NCI-H1436 treated with DMSO at 0.1 percent for 48 hours (cell line): ENCODE data around the gene ACTR5.
A peak's percentile ranks its signal among the peaks of the same experiment; 100 is the strongest.

Experiments used
- DNase-seq: peaks from one replicate; lab custom pipeline; 2025; lab: John Stamatoyannopoulos, UW

Gene ACTR5

GRCh38 chr20:38728911-38729642 lies 19.2 kb upstream of the ACTR5 start:
- peak; percentile 66 for DNase-seq

GRCh38 chr20:38729767-38730166 lies 18.5 kb upstream of the ACTR5 start:
- DNase-seq: no peak

DNA sequence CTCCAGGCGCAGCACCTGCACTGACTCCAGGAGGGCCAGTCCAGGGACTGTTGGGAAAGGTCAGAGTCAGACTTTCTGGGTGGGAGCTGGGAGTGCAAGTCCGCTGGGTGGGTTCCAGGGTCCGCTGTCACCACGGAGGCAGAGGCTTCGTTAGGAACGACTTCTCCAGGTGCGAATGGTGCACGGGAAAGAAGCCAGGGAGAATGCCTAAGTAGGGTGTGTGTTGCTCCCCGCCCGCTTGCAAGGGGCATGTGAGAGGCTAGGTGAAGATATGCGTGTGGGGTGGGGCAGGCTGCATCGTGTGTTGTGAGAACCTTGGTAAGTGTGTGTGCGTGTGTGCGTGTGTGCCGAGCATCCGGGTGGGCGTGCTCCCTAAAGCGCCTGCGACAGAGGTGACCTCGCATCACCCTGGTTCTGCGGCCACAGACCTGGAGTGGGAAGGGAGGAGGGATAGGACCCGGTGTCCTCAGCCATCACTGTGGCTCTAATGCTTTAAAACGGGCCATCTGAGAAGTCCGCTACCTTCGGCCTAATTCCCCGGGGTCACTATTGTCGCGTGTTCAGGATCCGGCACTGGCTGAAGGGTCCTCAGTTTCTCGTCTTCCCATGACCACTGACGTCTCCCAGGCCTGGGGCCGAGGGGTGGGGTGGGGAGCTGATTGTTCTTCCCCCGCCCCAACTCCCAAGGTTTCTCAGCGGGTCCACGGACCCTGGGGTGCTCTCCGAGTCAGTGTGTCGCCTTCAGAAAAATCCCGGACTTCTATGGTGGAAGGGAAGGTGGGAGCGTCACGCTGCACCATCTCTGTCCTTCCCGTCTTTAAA lies 17.9 kb upstream of the ACTR5 start:
- DNase-seq: no peak

DNA sequence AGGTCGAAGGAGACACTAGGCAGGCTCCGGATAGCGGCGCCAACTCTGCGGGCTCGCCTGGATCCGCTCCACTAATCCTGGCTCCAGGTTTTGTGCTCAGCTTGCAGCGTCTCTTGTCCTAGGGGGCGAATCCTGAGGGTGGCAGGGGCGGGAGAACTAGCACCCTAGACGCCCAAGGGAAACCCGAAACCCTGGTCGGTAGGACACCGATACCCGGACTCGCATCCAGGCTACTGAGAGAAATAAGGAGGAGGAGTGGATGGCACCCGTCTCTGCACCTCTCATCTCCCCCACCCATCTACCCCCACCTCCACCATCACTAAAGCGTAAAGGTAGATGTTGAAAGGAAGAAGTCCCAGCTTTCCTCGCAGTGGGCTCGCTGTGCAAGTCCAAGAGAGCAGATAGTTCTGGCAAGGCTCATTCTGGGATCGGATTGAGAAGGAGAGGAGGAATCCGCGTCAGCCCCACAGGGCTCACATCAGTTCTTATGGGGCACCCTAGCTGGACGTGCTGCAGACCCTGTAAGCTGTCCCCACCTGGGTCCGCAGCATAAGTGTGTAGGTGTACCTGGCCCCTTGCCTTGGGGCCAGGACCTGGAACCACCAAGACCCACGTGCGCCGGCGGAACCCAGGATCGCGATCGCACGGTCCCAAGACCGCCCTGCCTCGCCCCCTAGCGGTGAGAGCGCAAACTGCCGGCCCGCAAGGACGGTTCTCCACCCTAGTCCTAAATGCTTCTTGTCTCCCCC lies 17.1 kb upstream of the ACTR5 start:
- peak; percentile 83 for DNase-seq

- no peak for DNase-seq
Observed at GRCh38 chr20:38731738-38732113, 16.5 kb upstream of the ACTR5 start.

DNA sequence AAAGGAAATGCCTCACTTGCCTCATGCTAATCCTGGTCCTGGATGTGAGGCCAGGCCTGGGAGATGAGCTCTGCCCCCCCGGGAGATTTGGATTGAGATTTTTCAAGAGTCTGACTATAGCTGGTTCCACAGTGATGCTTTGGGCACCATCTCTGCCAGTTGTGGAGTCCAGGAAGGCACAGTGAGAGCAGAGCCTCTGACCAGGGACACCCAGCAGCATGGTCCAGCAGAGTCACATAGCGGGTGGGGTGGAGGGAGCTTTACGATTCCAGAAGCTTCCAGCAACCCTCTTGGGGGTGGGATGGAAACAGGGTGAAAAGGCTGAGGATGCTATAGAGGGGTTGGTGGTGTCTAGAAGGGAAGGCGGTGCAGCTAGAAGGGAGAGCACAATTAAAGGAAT lies 15.3 kb upstream of the ACTR5 start:
- DNase-seq: no peak

GRCh38 chr20:38735172-38735571 lies 13.1 kb upstream of the ACTR5 start:
- no peak for DNase-seq

- DNase-seq: no peak
Observed at GRCh38 chr20:38737887-38738286, 10.4 kb upstream of the ACTR5 start.

GRCh38 chr20:38745757-38746156 lies 2.5 kb upstream of the ACTR5 start:
- DNase-seq: no peak

DNA sequence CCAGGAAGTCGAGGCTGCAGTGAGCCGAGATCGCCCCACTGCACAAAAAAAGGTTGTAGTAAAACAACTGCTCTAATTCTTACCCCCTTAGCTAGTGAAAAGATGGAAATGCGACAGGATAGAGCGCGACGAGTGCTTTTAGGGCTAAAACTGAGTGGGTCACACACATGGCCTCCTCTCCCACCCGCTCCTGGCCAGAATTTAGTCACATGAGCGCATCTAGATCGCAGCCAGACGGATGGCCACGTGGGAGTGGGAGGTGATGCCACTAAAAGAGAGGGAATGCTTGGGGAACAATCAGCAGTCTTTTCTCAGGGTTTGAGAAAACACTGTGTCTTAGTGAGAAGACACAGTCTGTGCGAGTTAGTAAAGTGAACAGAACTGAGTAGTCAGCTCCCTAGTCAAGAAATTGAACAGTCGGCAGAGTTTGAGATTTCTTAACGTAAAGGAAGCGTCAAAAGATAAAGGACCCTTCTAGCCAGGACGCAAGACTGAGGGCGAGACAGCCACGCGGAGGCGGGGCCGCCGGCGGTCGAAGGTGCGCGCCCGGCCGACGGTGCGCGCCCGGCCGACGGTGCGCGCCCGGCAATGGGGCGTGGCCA lies 664 bp upstream of the ACTR5 start:
- no peak for DNase-seq

DNA sequence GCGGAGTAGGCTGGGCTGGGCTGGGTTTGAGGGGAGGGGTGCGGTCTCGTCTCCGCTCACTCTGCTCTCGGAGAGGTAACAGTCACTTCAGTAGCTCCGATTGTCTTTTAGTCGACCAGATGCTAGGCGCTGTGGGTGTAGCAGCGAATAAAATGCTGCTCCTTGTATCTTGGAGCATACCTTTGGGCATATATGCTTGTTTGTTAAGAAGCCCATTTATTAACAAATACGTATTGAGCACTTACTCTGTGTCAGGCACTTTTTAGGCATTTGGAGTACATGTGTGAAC lies 545 bp downstream of the ACTR5 start:
- DNase-seq: no peak

DNA sequence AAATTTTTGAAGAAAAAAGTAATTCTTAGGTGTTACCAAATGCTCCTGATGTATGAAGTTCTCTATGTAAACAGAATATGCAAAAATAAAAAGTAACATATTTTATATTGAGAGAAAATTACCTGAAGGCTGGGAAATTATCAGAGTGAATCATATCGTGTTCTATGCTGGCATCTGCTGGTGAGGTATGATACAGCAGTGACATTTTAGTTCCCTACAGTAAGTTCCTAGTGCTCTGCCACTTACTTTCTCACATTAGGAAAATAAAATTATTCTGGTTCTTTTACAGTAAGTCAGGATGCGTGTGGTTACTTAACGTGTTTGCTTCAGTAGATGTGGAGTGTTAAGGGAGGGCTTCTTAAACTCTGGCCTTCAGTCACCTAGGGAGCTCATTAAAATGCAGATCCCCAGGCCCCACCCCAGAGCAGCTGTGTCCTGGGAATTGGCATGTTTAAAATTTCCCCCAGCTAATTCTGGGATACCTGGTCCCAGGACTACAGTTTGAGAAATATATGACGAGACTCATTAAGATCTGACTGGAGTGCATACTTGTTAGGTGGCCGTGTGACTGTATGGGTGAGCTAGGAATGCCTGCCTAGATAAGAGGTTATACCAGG lies 3.2 kb downstream of the ACTR5 start:
- no peak for DNase-seq

DNA sequence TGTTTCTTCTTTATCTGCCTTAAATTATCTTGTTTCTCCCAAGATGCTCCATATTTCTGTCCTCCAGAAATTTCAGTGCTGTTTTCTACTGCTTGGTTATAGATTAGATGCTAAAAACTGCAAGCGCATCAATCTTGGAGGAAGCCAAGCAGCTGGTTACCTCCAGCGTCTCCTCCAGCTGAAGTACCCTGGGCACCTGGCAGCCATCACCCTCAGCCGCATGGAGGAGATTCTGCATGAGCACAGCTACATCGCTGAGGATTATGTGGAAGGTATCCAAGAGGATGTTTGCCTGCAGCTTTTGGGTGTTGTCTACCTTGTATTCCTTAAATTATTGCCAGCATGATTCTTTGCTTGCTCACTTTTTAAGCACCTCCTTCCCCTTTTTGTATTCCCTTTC lies 3.8 kb downstream of the ACTR5 start:
- no peak for DNase-seq

- DNase-seq: no peak
Observed at GRCh38 chr20:38754924-38755323, 6.7 kb downstream of the ACTR5 start.

DNA sequence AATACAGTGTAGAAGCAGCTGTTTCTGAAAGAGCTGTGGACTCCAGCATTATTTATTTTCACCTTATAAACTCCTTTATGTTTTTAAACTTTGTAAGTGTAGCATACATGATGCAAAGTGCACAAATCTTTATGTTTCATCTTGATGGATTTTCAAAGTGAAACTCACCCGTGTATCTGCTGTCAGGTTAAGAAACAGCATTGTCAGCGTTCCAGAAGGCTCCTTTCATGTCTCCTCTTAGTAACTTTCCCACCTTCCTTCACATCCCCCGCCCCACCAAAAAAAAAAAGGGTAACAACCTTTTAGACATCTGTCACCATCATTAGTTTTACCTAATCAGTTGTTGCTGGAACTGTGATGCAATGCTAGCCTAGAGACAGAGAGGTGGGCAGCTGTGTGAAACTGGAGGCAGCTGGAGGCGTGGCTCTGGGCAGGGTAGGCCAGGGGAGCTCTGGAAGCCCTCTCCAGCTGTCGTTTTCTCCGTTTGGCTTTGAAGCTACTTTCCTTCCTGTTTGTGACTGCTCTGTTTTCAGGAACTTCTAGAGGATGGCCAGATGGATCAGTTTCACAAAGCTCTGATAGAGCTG lies 7.2 kb downstream of the ACTR5 start:
- no peak for DNase-seq

DNA sequence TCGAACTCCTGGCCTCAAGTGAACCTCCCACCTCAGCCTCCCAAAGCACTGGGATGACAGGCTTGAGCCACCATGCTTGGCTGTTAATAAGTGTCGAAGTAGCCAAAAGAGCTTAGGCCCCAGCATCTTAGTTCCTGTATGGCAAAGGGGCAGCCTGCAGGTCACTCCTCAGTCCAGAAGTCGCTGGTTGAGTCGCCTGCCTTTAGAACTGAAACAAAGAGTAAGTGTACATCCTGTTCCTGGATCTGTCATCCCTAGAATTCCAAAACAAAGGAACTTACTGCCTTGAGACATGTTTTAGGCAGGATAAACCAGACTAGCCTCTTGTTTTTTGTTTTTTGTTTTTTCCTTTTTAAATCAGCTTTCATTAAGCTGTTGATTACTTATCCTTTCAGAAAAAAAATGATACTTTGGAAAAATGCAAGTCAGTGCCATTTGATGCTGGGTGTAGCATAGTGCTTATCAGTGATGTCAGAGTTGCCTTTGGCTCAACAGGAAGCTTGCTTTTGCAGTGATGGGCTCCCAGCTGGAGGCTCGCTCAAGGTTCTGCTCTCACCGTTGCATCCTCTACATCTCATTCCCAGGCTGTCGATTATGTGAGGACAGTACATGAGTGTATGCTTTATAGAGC lies 9.0 kb downstream of the ACTR5 start:
- no peak for DNase-seq

DNA sequence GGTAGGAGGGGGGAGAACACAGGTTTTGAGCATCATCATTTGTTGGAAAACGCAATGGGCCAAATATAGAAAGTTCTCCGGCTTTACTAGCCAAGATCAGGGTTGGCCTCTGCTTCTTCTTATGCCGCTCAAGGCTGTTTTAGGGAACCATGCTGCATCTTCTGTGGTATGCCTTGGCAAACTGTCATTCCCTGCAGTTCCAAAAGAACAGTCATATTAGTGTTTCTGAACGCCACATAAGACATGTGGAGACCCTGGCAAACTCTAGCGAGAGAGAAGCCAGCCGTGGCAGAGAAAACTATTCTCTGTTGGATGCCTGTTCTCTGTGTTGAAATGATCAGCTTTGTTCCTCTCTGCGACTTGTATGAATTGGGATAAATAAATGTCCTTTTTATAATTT lies 10.8 kb downstream of the ACTR5 start:
- DNase-seq: no peak

DNA sequence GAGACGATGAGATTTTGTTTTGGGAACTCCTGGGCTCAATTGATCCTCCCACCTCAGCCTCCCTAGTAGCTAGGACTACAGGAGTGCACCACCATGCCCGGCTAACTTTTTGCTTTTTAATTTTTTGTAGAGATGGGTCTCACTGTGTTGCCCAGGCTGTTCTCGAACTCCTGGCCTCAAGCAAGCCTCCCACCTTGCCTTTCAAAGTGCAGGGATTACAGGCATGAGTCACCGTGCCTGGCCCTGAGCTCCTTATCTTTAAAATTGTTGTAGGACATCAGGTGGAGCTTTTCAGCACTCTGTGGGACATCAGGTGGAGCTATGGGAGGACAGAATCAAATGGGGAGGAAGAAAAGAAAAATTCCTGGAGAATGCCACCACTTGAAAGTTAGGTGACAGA lies 12.7 kb downstream of the ACTR5 start:
- DNase-seq: no peak

- no peak for DNase-seq
Observed at GRCh38 chr20:38762174-38762573, 13.9 kb downstream of the ACTR5 start.

DNA sequence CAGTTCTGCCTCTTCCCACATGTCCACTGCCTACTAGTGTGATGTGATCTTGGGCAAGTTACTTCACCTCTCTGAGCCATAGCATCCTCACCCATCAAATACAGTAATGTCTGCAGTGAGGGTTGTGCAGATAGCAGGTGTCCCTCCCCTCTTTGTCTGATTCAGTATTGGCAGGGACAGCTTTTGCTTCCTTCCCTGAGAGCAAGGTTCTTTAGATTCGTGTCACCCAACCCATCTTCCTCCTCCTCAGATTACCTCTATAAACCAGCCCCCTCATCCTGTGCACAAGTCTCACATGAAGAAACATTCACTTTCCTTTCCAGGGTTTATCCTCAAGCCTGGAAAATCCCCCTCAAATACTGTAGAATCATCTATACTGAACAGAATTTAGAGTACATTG lies 15.4 kb downstream of the ACTR5 start:
- no peak for DNase-seq

- no peak for DNase-seq
Observed at GRCh38 chr20:38764567-38765318, 16.5 kb downstream of the ACTR5 start.
